K562 (cell line): ENCODE results near the gene C1R. TPM values are rescaled to one million over a fixed set of nuclear protein-coding genes. Genes with fewer than 3 reads are reported as not detected.

Experiments
- BRD4 ChIP-seq: fragments of 200-600 bp; sonication (generic); IDR thresholded peaks from 2 replicates; pipeline ENCODE4 v1.6.1; 2017; ENCODE audit warnings: inconsistent platforms
- CBX5 ChIP-seq: IDR thresholded peaks from 2 replicates; pipeline ENCODE4 v1.6.1; 2014; ENCODE audit warnings: low read depth, borderline replicate concordance
- CUX1 ChIP-seq: fragments of 200-800 bp; sonication (Bioruptor generic); IDR thresholded peaks from 2 replicates; pipeline ENCODE4 v1.6.1; 2016; ENCODE audit warnings: missing genetic modification characterization, missing compliant biosample characterization
- PRPF4 ChIP-seq: fragments of 200-400 bp; formaldehyde crosslinking; IDR thresholded peaks from one replicate; pipeline ENCODE4 v1.6.1; 2017; ENCODE audit warnings: low read length, low read depth, mild to moderate bottlenecking; ENCODE audit not compliant: insufficient read depth, poor library complexity, severe bottlenecking
- REST ChIP-seq, 2 experiments: fragments of 450-650 bp; formaldehyde crosslinking in 1 of 2; IDR thresholded peaks; 2 replicates each; pipeline versions ENCODE4 v1.4.0 to v1.6.1; 2014 to 2020; ENCODE audit warnings: mild to moderate bottlenecking in 2 of 2, borderline replicate concordance in 1 of 2, low read depth in 1 of 2
- ZFP1 ChIP-seq: fragments of 450-650 bp; formaldehyde crosslinking; IDR thresholded peaks from 2 replicates; pipeline ENCODE4 v1.4.0; 2020; ENCODE audit warnings: mild to moderate bottlenecking, mixed read lengths
- ZNF395 ChIP-seq: fragments of 200-800 bp; sonication (Bioruptor generic); IDR thresholded peaks from 2 replicates; pipeline ENCODE4 v1.6.1; 2017; ENCODE audit warnings: missing genetic modification characterization, missing compliant biosample characterization
- ZNF41 ChIP-seq: fragments of 250-450 bp; sonication (Bioruptor Pico); conservative IDR thresholded peaks from 2 replicates; pipeline ENCODE4 v1.4.0; 2020; ENCODE audit warnings: mild to moderate bottlenecking
- polyA plus RNA-seq, 8 experiments: library from polyadenylated mRNA; depleted of rRNA in 4 of 8; stranded (reverse) in 5 of 8; unstranded in 3 of 8; fragments of >200 nt; fragmentation: Nextera tagmentation in 2 of 8; fragmentation: Illumina TruSeq in 1 of 8; extraction: Ambion mirVana in 2 of 8; extraction: Trizol in 1 of 8; gene quantifications; 2 replicates each; pipeline versions ENCODE4 v1.2.1 to v1.2.3, GENCODE V29; 2011 to 2014; ENCODE audit warnings: inconsistent platforms in 1 of 8, missing spikeins in 1 of 8
- total RNA-seq, 7 experiments: library from RNA; depleted of rRNA in 6 of 7; stranded (reverse); fragments of >200 nt in 6 of 7; fragmentation: Illumina TruSeq in 2 of 7; extraction: Trizol in 2 of 7; gene quantifications; 2 replicates each; pipeline versions ENCODE4 v1.2.1 to v1.2.3, GENCODE V29; 2011 to 2021; ENCODE audit warnings: low replicate concordance in 1 of 7
- TF ChIP-seq, protein P1 (sequence below): fragments of 250-450 bp; sonication (Bioruptor Pico); IDR thresholded peaks from 2 replicates; pipeline ENCODE4 v1.8.0; 2022; ENCODE audit warnings: inconsistent platforms

Gene C1R
- total and polyA plus RNA-seq, 9 of the 15 experiments (the other 6 are each of a cell fraction or from before 2014, with no cell fraction given) = 0.07 to 1.0 (median 0.33) TPM; not detected in 1

DNA sequence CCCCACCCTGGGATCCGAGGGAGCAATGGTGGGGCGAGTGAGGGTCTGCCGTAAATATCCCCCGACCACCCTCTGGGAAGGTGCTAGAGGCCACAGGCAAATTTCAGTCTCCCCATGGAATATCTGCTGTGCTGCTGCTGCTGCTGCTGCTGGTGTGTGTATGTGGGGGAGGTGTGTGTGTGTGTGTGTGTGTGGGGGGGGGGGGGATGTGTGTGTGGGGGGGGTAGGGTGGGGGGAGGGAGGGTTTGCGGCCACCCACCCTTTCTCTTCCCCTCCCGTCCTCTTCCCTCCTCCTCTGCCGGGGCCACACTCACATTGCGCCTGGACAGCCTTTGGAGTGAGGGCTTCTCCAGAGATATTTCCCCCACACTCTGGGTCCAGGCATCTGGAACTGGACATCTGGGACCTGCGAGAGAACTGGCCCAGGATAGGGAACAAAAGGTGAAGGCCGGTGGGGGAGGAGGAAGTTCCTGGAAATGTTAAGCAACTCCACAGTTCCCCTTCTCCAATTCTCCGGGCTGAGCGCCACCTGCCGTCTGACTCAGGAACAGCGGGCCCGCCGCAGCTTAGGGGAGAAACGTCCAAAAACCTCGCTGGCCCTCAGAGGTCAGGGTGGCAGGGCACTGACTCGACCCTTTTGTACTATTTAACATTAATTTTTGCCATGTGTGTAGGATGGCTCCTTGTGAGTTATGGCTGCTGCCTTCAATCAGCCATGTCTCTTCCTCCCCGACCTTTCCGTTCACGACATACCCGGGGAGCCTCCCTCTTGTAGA lies 16.7 kb upstream of the C1R start, which contains the start of gene C1RL (continued):
- TF ChIP-seq REST (IDR thresholded peaks at IDR 0.05; ENCODE audit: borderline replicate concordance) = peak; percentile 59; the same call in 1 of the 2 replicates
- TF ChIP-seq REST (CRISPR knock-in tag; IDR thresholded peaks at IDR 0.05; ENCODE audit: low read depth) = no peak
- TF ChIP-seq, protein P1, sequence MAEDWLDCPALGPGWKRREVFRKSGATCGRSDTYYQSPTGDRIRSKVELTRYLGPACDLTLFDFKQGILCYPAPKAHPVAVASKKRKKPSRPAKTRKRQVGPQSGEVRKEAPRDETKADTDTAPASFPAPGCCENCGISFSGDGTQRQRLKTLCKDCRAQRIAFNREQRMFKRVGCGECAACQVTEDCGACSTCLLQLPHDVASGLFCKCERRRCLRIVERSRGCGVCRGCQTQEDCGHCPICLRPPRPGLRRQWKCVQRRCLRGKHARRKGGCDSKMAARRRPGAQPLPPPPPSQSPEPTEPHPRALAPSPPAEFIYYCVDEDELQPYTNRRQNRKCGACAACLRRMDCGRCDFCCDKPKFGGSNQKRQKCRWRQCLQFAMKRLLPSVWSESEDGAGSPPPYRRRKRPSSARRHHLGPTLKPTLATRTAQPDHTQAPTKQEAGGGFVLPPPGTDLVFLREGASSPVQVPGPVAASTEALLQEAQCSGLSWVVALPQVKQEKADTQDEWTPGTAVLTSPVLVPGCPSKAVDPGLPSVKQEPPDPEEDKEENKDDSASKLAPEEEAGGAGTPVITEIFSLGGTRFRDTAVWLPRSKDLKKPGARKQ = no peak
- TF ChIP-seq CBX5 = no peak
- TF ChIP-seq ZNF41 (CRISPR knock-in tag) = no peak
- no peak for TF ChIP-seq BRD4
- TF ChIP-seq ZFP1 (CRISPR knock-in tag) = no peak
- no peak for TF ChIP-seq CUX1 (CRISPR knock-in tag)
- no peak for TF ChIP-seq ZNF395 (CRISPR knock-in tag)
- TF ChIP-seq PRPF4 = no peak
